WTC11 (cell line): ENCODE results near the gene CABP2. TPM values are rescaled to one million over a fixed set of nuclear protein-coding genes. Genes with fewer than 3 reads are reported as not detected.

Source experiments
- ATF2 ChIP-seq: sonication (generic); formaldehyde crosslinking; IDR thresholded peaks from 2 replicates; pipeline ENCODE4 v1.8.1; 2022; ENCODE audit warnings: low read depth, missing genetic modification reagents, borderline replicate concordance
- CBFB ChIP-seq: sonication (generic); formaldehyde crosslinking; IDR thresholded peaks from 2 replicates; pipeline ENCODE4 v1.8.1; 2022; ENCODE audit warnings: mild to moderate bottlenecking, low read depth, missing genetic modification reagents
- CREM ChIP-seq: sonication (generic); formaldehyde crosslinking; IDR thresholded peaks from 2 replicates; pipeline ENCODE4 v1.8.1; 2022; ENCODE audit warnings: mild to moderate bottlenecking, missing genetic modification reagents, moderate library complexity
- E2F4 ChIP-seq: sonication (generic); formaldehyde crosslinking; IDR thresholded peaks from 2 replicates; pipeline ENCODE4 v1.8.1; 2022; ENCODE audit warnings: low read depth, mild to moderate bottlenecking, moderate library complexity, missing genetic modification reagents, borderline replicate concordance
- EMX1 ChIP-seq: fragments of 250-450 bp; sonication (Bioruptor Pico); IDR thresholded peaks from 2 replicates; pipeline ENCODE4 v1.8.0; 2021; ENCODE audit warnings: mild to moderate bottlenecking
- FOXK1 ChIP-seq: sonication (generic); formaldehyde crosslinking; IDR thresholded peaks from 2 replicates; pipeline ENCODE4 v1.8.0; 2022; ENCODE audit warnings: mild to moderate bottlenecking, moderate library complexity, missing genetic modification reagents
- FOXP1 ChIP-seq: sonication (generic); formaldehyde crosslinking; IDR thresholded peaks from 2 replicates; pipeline ENCODE4 v1.8.0; 2022; ENCODE audit warnings: missing genetic modification reagents, mild to moderate bottlenecking, moderate library complexity, borderline replicate concordance
- HMGXB4 ChIP-seq: sonication (generic); formaldehyde crosslinking; IDR thresholded peaks from 2 replicates; pipeline ENCODE4 v1.8.1; 2023; ENCODE audit warnings: mild to moderate bottlenecking, moderate library complexity, missing genetic modification reagents
- MAX ChIP-seq: sonication (generic); formaldehyde crosslinking; IDR thresholded peaks from 2 replicates; pipeline ENCODE4 v1.8.0; 2022; ENCODE audit warnings: mild to moderate bottlenecking, missing genetic modification reagents
- NFE2L1 ChIP-seq: sonication (generic); formaldehyde crosslinking; IDR thresholded peaks from 2 replicates; pipeline ENCODE4 v1.8.1; 2023; ENCODE audit warnings: missing genetic modification reagents
- NFYB ChIP-seq: sonication (generic); formaldehyde crosslinking; conservative IDR thresholded peaks from 2 replicates; pipeline ENCODE4 v1.8.0; 2022; ENCODE audit warnings: low read depth, missing genetic modification reagents
- NR1H2 ChIP-seq: sonication (generic); formaldehyde crosslinking; IDR thresholded peaks from 2 replicates; pipeline ENCODE4 v1.9.0; 2021; ENCODE audit warnings: mild to moderate bottlenecking, moderate library complexity, missing genetic modification reagents
- NR3C1 ChIP-seq: sonication (generic); formaldehyde crosslinking; conservative IDR thresholded peaks from 2 replicates; pipeline ENCODE4 v1.8.1; 2023; ENCODE audit warnings: low read depth, mild to moderate bottlenecking, missing genetic modification reagents
- PREB ChIP-seq: sonication (generic); formaldehyde crosslinking; IDR thresholded peaks from 2 replicates; pipeline ENCODE4 v1.8.1; 2022; ENCODE audit warnings: mild to moderate bottlenecking, missing genetic modification reagents, moderate library complexity, borderline replicate concordance
- RORB ChIP-seq: fragments of 250-450 bp; sonication (Bioruptor Pico); IDR thresholded peaks from 2 replicates; pipeline ENCODE4 v1.9.0; 2021; ENCODE audit warnings: mild to moderate bottlenecking
- SMAD3 ChIP-seq: sonication (generic); formaldehyde crosslinking; IDR thresholded peaks from 2 replicates; pipeline ENCODE4 v1.8.0; 2022; ENCODE audit warnings: missing genetic modification reagents, mild to moderate bottlenecking, borderline replicate concordance
- SMAD4 ChIP-seq: sonication (generic); formaldehyde crosslinking; IDR thresholded peaks from 2 replicates; pipeline ENCODE4 v1.8.0; 2022; ENCODE audit warnings: mild to moderate bottlenecking, missing genetic modification reagents
- SOX15 ChIP-seq: fragments of 250-450 bp; sonication (Bioruptor Pico); IDR thresholded peaks from 2 replicates; pipeline ENCODE4 v1.9.0; 2021; ENCODE audit warnings: mild to moderate bottlenecking
- SP1 ChIP-seq: sonication (generic); formaldehyde crosslinking; conservative IDR thresholded peaks from 2 replicates; pipeline ENCODE4 v1.8.1; 2022; ENCODE audit warnings: missing genetic modification reagents
- ZNF121 ChIP-seq: sonication (generic); formaldehyde crosslinking; IDR thresholded peaks from 2 replicates; pipeline ENCODE4 v1.8.0; 2023; ENCODE audit warnings: missing genetic modification reagents
- ZNF138 ChIP-seq: sonication (generic); formaldehyde crosslinking; conservative IDR thresholded peaks from 2 replicates; pipeline ENCODE4 v1.8.1; 2022; ENCODE audit warnings: mild to moderate bottlenecking, moderate library complexity, missing genetic modification reagents
- ZNF263 ChIP-seq: sonication (generic); formaldehyde crosslinking; IDR thresholded peaks from 2 replicates; pipeline ENCODE4 v1.8.1; 2022; ENCODE audit warnings: low read depth, mild to moderate bottlenecking, moderate library complexity, missing genetic modification reagents
- ZNF416 ChIP-seq: fragments of 250-450 bp; sonication (Bioruptor Pico); IDR thresholded peaks from 2 replicates; pipeline ENCODE4 v1.9.0; 2021; ENCODE audit warnings: mild to moderate bottlenecking, inconsistent platforms
- ZNF423 ChIP-seq: fragments of 250-450 bp; sonication (Bioruptor Pico); IDR thresholded peaks from 2 replicates; pipeline ENCODE4 v2.1.2; 2022; ENCODE audit warnings: mild to moderate bottlenecking, moderate library complexity
- ZNF671 ChIP-seq: fragments of 250-450 bp; sonication (Bioruptor Pico); IDR thresholded peaks from 2 replicates; pipeline ENCODE4 v1.8.0; 2021; ENCODE audit warnings: mild to moderate bottlenecking
- total RNA-seq: library from RNA; stranded (reverse); gene quantifications from 3 replicates; pipeline ENCODE4 v1.2.3, GENCODE V29; 2021
- TF ChIP-seq, protein P1 (sequence below): sonication (generic); formaldehyde crosslinking; IDR thresholded peaks from 2 replicates; pipeline ENCODE4 v1.8.0; 2022; ENCODE audit warnings: mild to moderate bottlenecking, missing genetic modification reagents
- TF ChIP-seq, protein P2 (sequence below): fragments of 200-600 bp; IDR thresholded peaks from 2 replicates; pipeline ENCODE4 v1.8.0; 2022; ENCODE audit warnings: antibody characterized with exemption
- TF ChIP-seq, protein P3 (sequence below): sonication (generic); formaldehyde crosslinking; conservative IDR thresholded peaks from 2 replicates; pipeline ENCODE4 v1.8.1; 2022; ENCODE audit warnings: mild to moderate bottlenecking, missing genetic modification reagents
- TF ChIP-seq, protein P4 (sequence below): fragments of 250-450 bp; sonication (Bioruptor Pico); IDR thresholded peaks from 2 replicates; pipeline ENCODE4 v2.1.2; 2022; ENCODE audit warnings: mild to moderate bottlenecking, moderate library complexity

The CABP2 gene
- total RNA-seq, 1 experiment from 2014 or later = not detected

- TF ChIP-seq, protein P1, sequence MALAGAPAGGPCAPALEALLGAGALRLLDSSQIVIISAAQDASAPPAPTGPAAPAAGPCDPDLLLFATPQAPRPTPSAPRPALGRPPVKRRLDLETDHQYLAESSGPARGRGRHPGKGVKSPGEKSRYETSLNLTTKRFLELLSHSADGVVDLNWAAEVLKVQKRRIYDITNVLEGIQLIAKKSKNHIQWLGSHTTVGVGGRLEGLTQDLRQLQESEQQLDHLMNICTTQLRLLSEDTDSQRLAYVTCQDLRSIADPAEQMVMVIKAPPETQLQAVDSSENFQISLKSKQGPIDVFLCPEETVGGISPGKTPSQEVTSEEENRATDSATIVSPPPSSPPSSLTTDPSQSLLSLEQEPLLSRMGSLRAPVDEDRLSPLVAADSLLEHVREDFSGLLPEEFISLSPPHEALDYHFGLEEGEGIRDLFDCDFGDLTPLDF (CRISPR knock-in tag) = no peak
- no peak for TF ChIP-seq ATF2 (CRISPR knock-in tag)
- TF ChIP-seq NFYB (CRISPR knock-in tag) = peak; percentile 99
- TF ChIP-seq ZNF671 (CRISPR knock-in tag) = no peak
- no peak for TF ChIP-seq ZNF138 (CRISPR knock-in tag)
- TF ChIP-seq FOXP1 (CRISPR knock-in tag) = no peak
- no peak for TF ChIP-seq CREM (CRISPR knock-in tag)
- TF ChIP-seq NR3C1 = no peak
- peak; percentile 71 for TF ChIP-seq ZNF423 (CRISPR knock-in tag)
- no peak for TF ChIP-seq ZNF121 (CRISPR knock-in tag)
- TF ChIP-seq SP1 = peak; percentile 48; the same call in 1 of the 2 replicates
- TF ChIP-seq SMAD4 (CRISPR knock-in tag) = 0 out of 2 replicates have a peak, but pooled peaks have one; percentile 12
- peak; percentile 60; the same call in 1 of the 2 replicates for TF ChIP-seq HMGXB4 (CRISPR knock-in tag)
- TF ChIP-seq RORB (CRISPR knock-in tag) = 0 out of 2 replicates have a peak, but pooled peaks have one; percentile 33
- 0 out of 2 replicates have a peak, but pooled peaks have one; percentile 19 for TF ChIP-seq CBFB (CRISPR knock-in tag)
- peak; percentile 69 for TF ChIP-seq FOXK1
- TF ChIP-seq MAX (CRISPR knock-in tag) = peak; percentile 24; the same call in 1 of the 2 replicates
- no peak; the same call in 1 of the 2 replicates for TF ChIP-seq EMX1 (CRISPR knock-in tag)
- no peak for TF ChIP-seq SOX15 (CRISPR knock-in tag)
- no peak for TF ChIP-seq NFE2L1 (CRISPR knock-in tag)
- TF ChIP-seq, protein P2, sequence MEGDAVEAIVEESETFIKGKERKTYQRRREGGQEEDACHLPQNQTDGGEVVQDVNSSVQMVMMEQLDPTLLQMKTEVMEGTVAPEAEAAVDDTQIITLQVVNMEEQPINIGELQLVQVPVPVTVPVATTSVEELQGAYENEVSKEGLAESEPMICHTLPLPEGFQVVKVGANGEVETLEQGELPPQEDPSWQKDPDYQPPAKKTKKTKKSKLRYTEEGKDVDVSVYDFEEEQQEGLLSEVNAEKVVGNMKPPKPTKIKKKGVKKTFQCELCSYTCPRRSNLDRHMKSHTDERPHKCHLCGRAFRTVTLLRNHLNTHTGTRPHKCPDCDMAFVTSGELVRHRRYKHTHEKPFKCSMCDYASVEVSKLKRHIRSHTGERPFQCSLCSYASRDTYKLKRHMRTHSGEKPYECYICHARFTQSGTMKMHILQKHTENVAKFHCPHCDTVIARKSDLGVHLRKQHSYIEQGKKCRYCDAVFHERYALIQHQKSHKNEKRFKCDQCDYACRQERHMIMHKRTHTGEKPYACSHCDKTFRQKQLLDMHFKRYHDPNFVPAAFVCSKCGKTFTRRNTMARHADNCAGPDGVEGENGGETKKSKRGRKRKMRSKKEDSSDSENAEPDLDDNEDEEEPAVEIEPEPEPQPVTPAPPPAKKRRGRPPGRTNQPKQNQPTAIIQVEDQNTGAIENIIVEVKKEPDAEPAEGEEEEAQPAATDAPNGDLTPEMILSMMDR = no peak
- no peak for TF ChIP-seq ZNF263 (CRISPR knock-in tag)
- TF ChIP-seq PREB = no peak
- no peak for TF ChIP-seq NR1H2 (CRISPR knock-in tag)
- no peak for TF ChIP-seq SMAD3
- TF ChIP-seq, protein P3, sequence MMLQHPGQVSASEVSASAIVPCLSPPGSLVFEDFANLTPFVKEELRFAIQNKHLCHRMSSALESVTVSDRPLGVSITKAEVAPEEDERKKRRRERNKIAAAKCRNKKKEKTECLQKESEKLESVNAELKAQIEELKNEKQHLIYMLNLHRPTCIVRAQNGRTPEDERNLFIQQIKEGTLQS (CRISPR knock-in tag) = no peak
- TF ChIP-seq E2F4 (CRISPR knock-in tag) = no peak
- TF ChIP-seq, protein P4, sequence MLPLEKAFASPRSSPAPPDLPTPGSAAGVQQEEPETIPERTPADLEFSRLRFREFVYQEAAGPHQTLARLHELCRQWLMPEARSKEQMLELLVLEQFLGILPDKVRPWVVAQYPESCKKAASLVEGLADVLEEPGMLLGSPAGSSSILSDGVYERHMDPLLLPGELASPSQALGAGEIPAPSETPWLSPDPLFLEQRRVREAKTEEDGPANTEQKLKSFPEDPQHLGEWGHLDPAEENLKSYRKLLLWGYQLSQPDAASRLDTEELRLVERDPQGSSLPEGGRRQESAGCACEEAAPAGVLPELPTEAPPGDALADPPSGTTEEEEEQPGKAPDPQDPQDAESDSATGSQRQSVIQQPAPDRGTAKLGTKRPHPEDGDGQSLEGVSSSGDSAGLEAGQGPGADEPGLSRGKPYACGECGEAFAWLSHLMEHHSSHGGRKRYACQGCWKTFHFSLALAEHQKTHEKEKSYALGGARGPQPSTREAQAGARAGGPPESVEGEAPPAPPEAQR (CRISPR knock-in tag) = no peak
- TF ChIP-seq ZNF416 (CRISPR knock-in tag) = no peak
These were observed 15.3 kb downstream of the CABP2 start, which contains the start of gene CDK2AP2 (continued) for GRCh38 chr11:67507864-67508485.
